ENCODE results near the gene ZRANB3.
"Not testable (repeated sequence)": the region's sequence is repeated elsewhere in the genome, so short reads cannot be mapped to it uniquely, and the experiment has no call there.

Gene ZRANB3

DNA sequence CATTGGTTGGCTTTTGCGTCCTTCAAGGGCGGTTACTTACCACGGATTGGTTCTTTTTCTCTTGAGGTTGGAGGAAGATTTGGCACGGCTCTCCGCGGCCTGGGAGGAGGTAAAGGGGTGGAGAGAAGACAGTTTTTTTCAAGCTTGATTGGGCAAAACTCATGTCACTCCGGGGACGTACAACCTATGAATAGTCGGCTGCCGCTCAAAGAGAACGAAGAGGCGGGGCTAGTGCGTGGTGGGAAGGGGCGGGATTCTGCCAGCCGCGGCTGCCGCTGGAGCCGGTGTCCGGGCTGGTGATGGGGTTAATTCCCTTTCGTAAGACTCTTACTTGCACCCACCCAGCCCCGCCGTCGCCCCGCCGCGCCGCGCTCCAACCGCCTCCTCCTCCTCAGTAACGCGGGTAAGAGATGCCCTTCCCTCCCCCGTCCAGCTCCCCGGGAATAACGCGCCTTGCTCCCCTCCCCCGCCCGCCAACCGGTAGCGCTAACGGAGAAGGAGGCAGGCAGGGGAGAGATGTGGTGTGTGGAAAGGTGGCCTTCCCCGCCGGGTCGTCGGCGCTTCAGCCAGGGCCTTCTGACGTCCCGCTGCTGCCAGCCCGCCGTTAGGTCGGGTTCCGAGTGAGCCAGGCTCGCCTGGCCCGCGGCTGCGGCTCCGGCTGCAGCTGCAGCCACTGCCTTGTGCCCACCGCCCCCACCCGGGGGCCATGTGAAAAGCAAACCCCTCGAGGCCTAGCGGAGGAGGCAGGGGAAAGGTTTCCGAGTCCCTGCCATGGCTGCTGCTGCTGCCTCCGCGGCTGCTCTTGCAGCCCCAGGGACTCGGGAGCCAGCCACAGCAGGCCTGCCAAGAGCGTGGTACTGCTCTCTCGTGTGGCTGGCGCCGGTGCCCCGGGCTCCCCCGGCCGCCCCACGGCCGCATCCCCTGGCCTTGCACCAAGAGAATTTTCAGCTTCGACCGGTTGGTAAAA lies 496 bp upstream of the ZRANB3 start, which contains the start of gene R3HDM1:
Gene R3HDM1, plus strand, starts transcription at position 254 of the 967 bp plus-strand sequence. CDS start 73,362 bp downstream, outside the sequence.
- peak within 1 kb of the TSS; percentile 85 for H3K4me3 ChIP-seq (replicated peaks; ENCODE audit: low read depth, low read length)
- peak; percentile 100 for DNase-seq (ENCODE audit: extremely low read depth, low read depth)
- TF ChIP-seq, protein P1, sequence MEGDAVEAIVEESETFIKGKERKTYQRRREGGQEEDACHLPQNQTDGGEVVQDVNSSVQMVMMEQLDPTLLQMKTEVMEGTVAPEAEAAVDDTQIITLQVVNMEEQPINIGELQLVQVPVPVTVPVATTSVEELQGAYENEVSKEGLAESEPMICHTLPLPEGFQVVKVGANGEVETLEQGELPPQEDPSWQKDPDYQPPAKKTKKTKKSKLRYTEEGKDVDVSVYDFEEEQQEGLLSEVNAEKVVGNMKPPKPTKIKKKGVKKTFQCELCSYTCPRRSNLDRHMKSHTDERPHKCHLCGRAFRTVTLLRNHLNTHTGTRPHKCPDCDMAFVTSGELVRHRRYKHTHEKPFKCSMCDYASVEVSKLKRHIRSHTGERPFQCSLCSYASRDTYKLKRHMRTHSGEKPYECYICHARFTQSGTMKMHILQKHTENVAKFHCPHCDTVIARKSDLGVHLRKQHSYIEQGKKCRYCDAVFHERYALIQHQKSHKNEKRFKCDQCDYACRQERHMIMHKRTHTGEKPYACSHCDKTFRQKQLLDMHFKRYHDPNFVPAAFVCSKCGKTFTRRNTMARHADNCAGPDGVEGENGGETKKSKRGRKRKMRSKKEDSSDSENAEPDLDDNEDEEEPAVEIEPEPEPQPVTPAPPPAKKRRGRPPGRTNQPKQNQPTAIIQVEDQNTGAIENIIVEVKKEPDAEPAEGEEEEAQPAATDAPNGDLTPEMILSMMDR (IDR thresholded peaks at IDR 0.05; ENCODE audit: low read depth, low read length, missing control alignments), result no peak

DNA sequence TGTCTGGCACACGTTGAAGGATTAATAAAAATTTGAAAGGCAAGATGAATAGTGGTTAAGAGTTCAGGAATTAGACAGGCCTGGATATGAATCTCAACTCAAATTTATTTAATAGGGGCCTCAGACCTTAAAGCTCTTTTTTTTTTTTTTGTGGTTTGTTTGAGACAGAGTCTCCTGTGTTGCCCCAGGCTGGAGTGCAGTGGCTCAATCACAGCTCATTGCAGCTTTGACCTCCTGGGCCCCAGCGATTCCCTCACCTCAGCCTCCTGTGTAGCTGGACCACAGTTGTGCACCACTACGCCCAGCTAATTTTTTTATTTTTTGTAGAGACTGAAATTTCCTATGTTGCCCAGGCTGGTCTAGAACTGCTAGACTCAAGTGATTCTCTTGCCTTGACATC lies 3.0 kb downstream of the ZRANB3 start:
- no peak for DNase-seq (ENCODE audit: extremely low read depth, low read depth)
- TF ChIP-seq, protein P1 (IDR thresholded peaks at IDR 0.05; ENCODE audit: low read depth, low read length, missing control alignments), result no peak
- no peak overlapping the region for H3K4me3 ChIP-seq (replicated peaks; ENCODE audit: low read depth, low read length)

DNA sequence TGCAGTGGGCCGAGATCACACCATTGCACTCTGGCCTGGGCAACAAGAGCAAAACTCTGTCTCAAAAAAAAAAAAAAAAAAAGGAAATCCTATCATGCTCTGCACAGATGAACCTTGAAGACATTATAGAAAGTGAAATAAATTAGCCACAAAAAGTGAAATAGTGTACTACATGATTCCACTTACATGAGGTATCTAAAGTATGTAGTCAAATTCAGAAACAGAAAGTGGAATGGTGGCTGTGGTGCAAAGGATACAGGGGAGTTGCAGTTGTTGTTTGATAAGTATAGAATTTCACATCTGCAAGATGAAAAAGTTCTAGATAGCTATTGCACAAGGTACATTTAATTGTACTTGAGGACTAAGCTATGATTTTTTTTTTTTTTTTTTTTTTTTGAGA lies 5.2 kb downstream of the ZRANB3 start:
- DNase-seq (ENCODE audit: extremely low read depth, low read depth), result no peak
- TF ChIP-seq, protein P1 (IDR thresholded peaks at IDR 0.05; ENCODE audit: low read depth, low read length, missing control alignments), result no peak
- no peak overlapping the region for H3K4me3 ChIP-seq (replicated peaks; ENCODE audit: low read depth, low read length)

DNA sequence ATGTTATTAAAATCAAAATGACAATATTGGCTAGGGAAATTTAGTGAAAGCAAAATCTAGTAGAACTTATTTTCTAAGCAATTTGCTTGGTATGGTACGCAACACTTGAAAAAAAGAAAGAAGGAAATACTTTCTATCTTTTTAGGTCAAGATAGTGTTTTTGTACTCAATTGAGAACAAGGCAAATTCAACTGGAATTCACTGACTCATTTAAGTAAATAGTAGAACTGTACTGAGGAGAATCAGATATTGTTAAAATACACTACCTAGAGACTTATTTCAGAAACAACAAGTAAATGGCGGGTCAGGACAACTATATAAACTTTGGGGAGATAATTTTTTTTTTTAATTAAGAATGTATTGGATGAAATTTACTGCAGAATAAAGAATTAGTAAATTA lies 18.9 kb downstream of the ZRANB3 start:
- H3K4me3 ChIP-seq (replicated peaks; ENCODE audit: low read depth, low read length), result no peak overlapping the region
- no peak for DNase-seq (ENCODE audit: extremely low read depth, low read depth)
- TF ChIP-seq, protein P1 (IDR thresholded peaks at IDR 0.05; ENCODE audit: low read depth, low read length, missing control alignments), result no peak

DNA sequence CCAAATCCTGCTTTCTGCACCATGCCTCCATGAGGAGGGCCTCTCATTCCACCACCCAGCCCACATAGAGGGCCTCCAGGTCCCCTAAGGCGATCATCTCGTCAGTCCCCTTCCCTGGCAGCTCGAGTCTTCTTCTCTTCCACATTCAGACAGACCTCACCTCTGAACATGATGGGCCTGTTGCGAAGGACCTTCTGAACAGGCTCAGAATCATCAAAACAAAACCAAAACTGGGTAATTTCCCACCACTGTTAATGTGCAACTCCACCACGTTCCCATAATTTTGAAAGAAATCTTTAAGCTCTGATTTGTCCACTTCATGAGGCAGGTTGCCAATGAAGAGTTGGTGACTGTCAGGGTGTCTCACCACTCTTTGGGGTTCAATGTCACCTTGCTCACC lies 20.4 kb downstream of the ZRANB3 start:
- TF ChIP-seq, protein P1 (IDR thresholded peaks at IDR 0.05; ENCODE audit: low read depth, low read length, missing control alignments), result no peak
- H3K4me3 ChIP-seq (replicated peaks; ENCODE audit: low read depth, low read length), result no peak overlapping the region
- DNase-seq (ENCODE audit: extremely low read depth, low read depth), result no peak

DNA sequence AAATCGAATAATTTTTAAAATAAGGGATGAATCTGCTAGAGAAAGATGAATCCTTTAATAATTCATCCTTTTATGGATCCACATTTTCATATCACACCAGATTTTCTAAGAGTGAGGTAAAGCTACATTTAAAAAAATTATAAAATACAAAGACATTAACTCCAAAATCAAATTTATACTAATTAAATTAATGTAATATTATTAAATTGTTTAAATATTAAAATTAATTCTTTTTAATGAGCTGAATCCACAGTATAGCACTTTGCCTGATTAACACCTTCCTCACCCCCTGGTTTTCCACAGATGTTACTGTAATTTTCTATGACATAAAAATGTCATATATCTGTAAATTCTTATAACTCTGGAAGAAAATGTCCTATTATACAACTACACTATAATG lies 26.2 kb downstream of the ZRANB3 start:
- no peak overlapping the region for H3K4me3 ChIP-seq (replicated peaks; ENCODE audit: low read depth, low read length)
- DNase-seq (ENCODE audit: extremely low read depth, low read depth), result no peak
- TF ChIP-seq, protein P1 (IDR thresholded peaks at IDR 0.05; ENCODE audit: low read depth, low read length, missing control alignments), result no peak

DNA sequence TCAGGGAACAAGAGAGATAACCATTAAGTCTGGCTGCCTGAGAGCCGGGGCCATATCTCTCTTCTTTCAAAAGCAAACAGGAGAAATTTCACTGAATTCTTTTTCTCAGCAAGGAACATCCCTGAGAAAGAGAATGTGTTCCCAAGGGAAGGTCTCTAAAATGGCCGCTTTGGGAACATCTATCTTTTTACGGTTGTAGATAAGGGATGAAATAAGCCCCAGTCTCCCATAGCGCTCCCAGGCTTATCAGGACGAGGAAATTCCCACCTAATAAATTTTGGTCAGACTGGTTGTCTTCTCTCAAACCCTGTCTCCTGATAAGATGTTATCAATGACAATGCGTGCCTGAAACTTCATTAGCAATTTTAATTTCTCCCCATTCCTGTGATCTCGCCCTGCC lies 32.4 kb downstream of the ZRANB3 start:
- not testable (repeated sequence) for DNase-seq (ENCODE audit: extremely low read depth, low read depth); H3K4me3 ChIP-seq (replicated peaks; ENCODE audit: low read depth, low read length)

Measured in HFF-Myc (cell line).